Suprapubic skin (tissue), 4 donors: ENCODE results near the gene DSN1. TPM values are rescaled to one million over a fixed set of nuclear protein-coding genes. Genes with fewer than 3 reads are reported as not detected.
"Not testable (repeated sequence)": the region's sequence is repeated elsewhere in the genome, so short reads cannot be mapped to it uniquely, and the experiment has no call there.

Experiments
- DNase-seq, 2 donors: peaks; one replicate each; pipeline ENCODE4 v3.0.0-alpha.2; 2019; ENCODE audit warnings: low spot score in 2 of 2
- H3K27ac ChIP-seq: fragments of 200-600 bp; sonication (generic); one replicate; pipeline ENCODE4 v1.5.1; 2019
- H3K27me3 ChIP-seq: fragments of 200-600 bp; sonication (generic); one replicate; pipeline ENCODE4 v1.5.1; 2019
- H3K36me3 ChIP-seq: fragments of 200-600 bp; sonication (generic); one replicate; pipeline ENCODE4 v1.5.1; 2019
- H3K4me1 ChIP-seq: fragments of 200-600 bp; sonication (generic); one replicate; pipeline ENCODE4 v1.5.1; 2019
- H3K4me3 ChIP-seq: fragments of 200-600 bp; sonication (generic); one replicate; pipeline ENCODE4 v1.5.1; 2019; ENCODE audit warnings: mild to moderate bottlenecking
- H3K9me3 ChIP-seq: fragments of 200-600 bp; sonication (generic); one replicate; pipeline ENCODE4 v1.5.1; 2019
- CTCF ChIP-seq, 2 donors: fragments of 200-600 bp in 1 of 2; fragments of 450-650 bp in 1 of 2; sonication (generic) in 1 of 2; IDR thresholded peaks; one replicate each; pipeline ENCODE4 v1.5.1; 2016 to 2019; ENCODE audit warnings: antibody characterized with exemption in 2 of 2, mild to moderate bottlenecking in 1 of 2, moderate library complexity in 1 of 2
- EP300 ChIP-seq: sonication (generic); formaldehyde crosslinking; IDR thresholded peaks from one replicate; pipeline ENCODE4 v1.6.1; 2017; ENCODE audit warnings: antibody characterized with exemption
- POLR2A ChIP-seq, 2 donors: fragments of 450-650 bp; IDR thresholded peaks; one replicate each; pipeline ENCODE4 v1.6.1; 2017; ENCODE audit warnings: antibody characterized with exemption in 2 of 2, mild to moderate bottlenecking in 2 of 2, moderate library complexity in 2 of 2
- POLR2AphosphoS5 ChIP-seq, 3 donors: sonication (generic); formaldehyde crosslinking; IDR thresholded peaks; one replicate each; pipeline ENCODE4 v1.6.1; 2017; ENCODE audit warnings: antibody characterized with exemption in 3 of 3
- WGBS: methylation state at CpG from one replicate; pipeline ENCODE4 v1.1.5; 2018; 5-methylcytosine and 5-hydroxymethylcytosine counted together
- total RNA-seq, 4 donors: library from RNA; depleted of rRNA; stranded (reverse); fragments of >200 nt; gene quantifications; one replicate each; pipeline ENCODE4 v1.1.0, GENCODE V29; 2016

Gene DSN1
- total RNA-seq, 4 donors from 2014 or later, result 6.7 to 13.5 (median 9.6) TPM

- H3K9me3 ChIP-seq, result no peaks in the 10 kb centered on the region
- no peak overlapping the region for H3K27ac ChIP-seq
- H3K4me3 ChIP-seq, result no peak overlapping the region
- H3K4me1 ChIP-seq, result peaks cover 5% of the 10 kb centered on the region
- DNase-seq, result no peak
- TF ChIP-seq POLR2AphosphoS5 (IDR thresholded peaks at IDR 0.05) (no peak), CTCF (IDR thresholded peaks at IDR 0.05) (no peak), POLR2A (IDR thresholded peaks at IDR 0.05) (no peak), EP300 (no peak)
- H3K36me3 ChIP-seq, result peaks cover 92% of the 10 kb centered on the region
- H3K27me3 ChIP-seq, result no peaks in the 10 kb centered on the region
- 96% methylated on average over 1 of the region's 1 CpG for WGBS
Measured at GRCh38 chr20:36805396-36805795, 31.8 kb upstream of the DSN1 start.

GRCh38 chr20:36804425-36804824 lies 30.9 kb upstream of the DSN1 start:
- Histone ChIP-seq H3K4me3 (no peak overlapping the region), H3K36me3 (peaks cover 96% of the 10 kb centered on the region), H3K27me3 (no peaks in the 10 kb centered on the region), H3K4me1 (peaks cover 5% of the 10 kb centered on the region), H3K27ac (no peak overlapping the region), H3K9me3 (no peaks in the 10 kb centered on the region)
- TF ChIP-seq POLR2A (IDR thresholded peaks at IDR 0.05) (no peak), EP300 (no peak), POLR2AphosphoS5 (IDR thresholded peaks at IDR 0.05) (no peak), CTCF (IDR thresholded peaks at IDR 0.05) (no peak)
- WGBS, result 83% methylated on average over 5 of the region's 7 CpGs
- no peak for DNase-seq

GRCh38 chr20:36802326-36803222 lies 29.0 kb upstream of the DSN1 start:
- no peak overlapping the region for H3K27ac ChIP-seq
- H3K36me3 ChIP-seq, result peaks cover 99% of the 10 kb centered on the region
- TF ChIP-seq POLR2AphosphoS5 (IDR thresholded peaks at IDR 0.05), result no peak
- TF ChIP-seq EP300, result no peak
- TF ChIP-seq POLR2A (IDR thresholded peaks at IDR 0.05), result no peak
- no peak for TF ChIP-seq CTCF (IDR thresholded peaks at IDR 0.05)
- DNase-seq, result no peak
- no peak overlapping the region for H3K4me3 ChIP-seq
- no peaks in the 10 kb centered on the region for H3K27me3 ChIP-seq
- H3K9me3 ChIP-seq, result no peaks in the 10 kb centered on the region
- H3K4me1 ChIP-seq, result no peaks in the 10 kb centered on the region
- 96% methylated on average over 11 of the region's 14 CpGs for WGBS

- H3K4me1 ChIP-seq, result no peaks in the 10 kb centered on the region
- H3K27ac ChIP-seq, result no peak overlapping the region
- H3K36me3 ChIP-seq, result peaks cover 99% of the 10 kb centered on the region
- WGBS, result 88% methylated on average over 1 of the region's 1 CpG
- DNase-seq, result no peak
- no peak for TF ChIP-seq POLR2A (IDR thresholded peaks at IDR 0.05)
- TF ChIP-seq EP300, result no peak
- TF ChIP-seq POLR2AphosphoS5 (IDR thresholded peaks at IDR 0.05), result no peak
- TF ChIP-seq CTCF (IDR thresholded peaks at IDR 0.05), result no peak
- no peaks in the 10 kb centered on the region for H3K27me3 ChIP-seq
- H3K4me3 ChIP-seq, result no peak overlapping the region
- no peaks in the 10 kb centered on the region for H3K9me3 ChIP-seq
Measured at GRCh38 chr20:36800410-36800809, 26.8 kb upstream of the DSN1 start.

GRCh38 chr20:36799313-36799712 lies 25.8 kb upstream of the DSN1 start:
- WGBS, result 92% methylated on average over 10 of the region's 10 CpGs
- DNase-seq, H3K4me3 ChIP-seq, H3K27me3 ChIP-seq, H3K4me1 ChIP-seq, H3K9me3 ChIP-seq, H3K27ac ChIP-seq: not testable (repeated sequence)
- peaks cover 96% of the 10 kb centered on the region for H3K36me3 ChIP-seq
